A673 (cell line): ENCODE measurements around the gene CASP9. TPM values are rescaled to one million over a fixed set of nuclear protein-coding genes. Genes with fewer than 3 reads are reported as not detected.

Experiments used
- Bru-seq: library from RNA; stranded (reverse); fragments of 400-500 nt; gene quantifications from one replicate; lab custom pipeline; 2021; lab: Mats Ljungman, UMichigan
- BruChase-seq, 2 experiments: library from RNA; stranded (reverse); fragments of 400-500 nt; gene quantifications; one replicate each; lab custom pipeline; 2021; lab: Mats Ljungman, UMichigan
- BruUV-seq: library from RNA; stranded (reverse); fragments of 400-500 nt; replicated peaks from 2 replicates; lab custom pipeline; 2021; lab: Mats Ljungman, UMichigan
- CTCF ChIA-PET: fragments of 300-600 bp; sonication (Branson Sonifier 250); formaldehyde crosslinking; loops from one replicate; lab custom pipeline; 2022; ENCODE audit warnings: antibody characterized with exemption; lab: Charles Lee
- POLR2A ChIA-PET: fragments of 300-600 bp; sonication (Branson Sonifier 250); formaldehyde crosslinking; loops from one replicate; lab custom pipeline; 2022; ENCODE audit warnings: antibody characterized with exemption; ENCODE audit not compliant: low non-redundant PET; lab: Charles Lee
- DNase-seq: peaks from one replicate; pipeline ENCODE4 v3.0.0-alpha.2; 2015; ENCODE audit warnings: low spot score
- H3K27ac ChIP-seq: fragments of 200-600 bp; sonication (generic); 2 replicates; pipeline ENCODE4 v1.5.1; 2016; ENCODE audit warnings: mixed run types, low read depth, mild to moderate bottlenecking, mixed read lengths, antibody characterized with exemption, low read length; ENCODE audit not compliant: poor library complexity, severe bottlenecking
- H3K27me3 ChIP-seq: fragments of 200-600 bp; sonication (generic); replicated peaks from 2 replicates; pipeline ENCODE4 v1.6.1; 2017; ENCODE audit warnings: mixed run types, low read depth, mild to moderate bottlenecking, mixed read lengths, antibody characterized with exemption, low read length; ENCODE audit not compliant: insufficient read depth, poor library complexity
- H3K36me3 ChIP-seq: fragments of 200-600 bp; sonication (generic); 2 replicates; pipeline ENCODE4 v1.6.1; 2016; ENCODE audit warnings: mixed run types, mild to moderate bottlenecking, mixed read lengths, antibody characterized with exemption, low read length; ENCODE audit not compliant: insufficient read depth, poor library complexity, severe bottlenecking
- H3K4me1 ChIP-seq: fragments of 200-600 bp; sonication (generic); 2 replicates; pipeline ENCODE4 v1.6.1; 2017; ENCODE audit warnings: mixed run types, mild to moderate bottlenecking, mixed read lengths, antibody characterized with exemption, low read length; ENCODE audit not compliant: insufficient read depth, poor library complexity, severe bottlenecking
- H3K4me3 ChIP-seq: fragments of 200-600 bp; sonication (generic); 2 replicates; pipeline ENCODE4 v1.5.1; 2016; ENCODE audit warnings: low read depth, mixed run types, mild to moderate bottlenecking, mixed read lengths, low read length; ENCODE audit not compliant: poor library complexity, severe bottlenecking
- H3K9me3 ChIP-seq: fragments of 200-600 bp; sonication (generic); 2 replicates; pipeline ENCODE4 v1.6.1; 2016; ENCODE audit warnings: mixed run types, low read depth, mild to moderate bottlenecking, mixed read lengths, antibody characterized with exemption, low read length; ENCODE audit not compliant: poor library complexity, severe bottlenecking
- EZH2 ChIP-seq: fragments of 200-600 bp; sonication (generic); IDR thresholded peaks from 2 replicates; pipeline ENCODE4 v1.6.1; 2017; ENCODE audit warnings: borderline replicate concordance, low read depth, mild to moderate bottlenecking, mixed read lengths, antibody characterized with exemption, low read length; ENCODE audit not compliant: poor library complexity, severe bottlenecking
- intact Hi-C: fragments of 100-400 bp; cut with micrococcal nuclease; formaldehyde crosslinking; loops from one replicate; pipeline ENCODE4 v1.10.0; 2022; ENCODE audit not compliant: unreplicated experiment
- long read RNA-seq: library from polyadenylated mRNA; stranded (forward); transcript quantifications from one replicate; pipeline ENCODE4 v2.0.0, GENCODE V29; 2022
- total RNA-seq: library from RNA; stranded (reverse); gene quantifications from 2 replicates; pipeline ENCODE4 v1.2.3, GENCODE V29; 2021
- TF ChIP-seq, protein P1 (sequence below): fragments of 300-800, 200-600 bp; sonication (generic); conservative IDR thresholded peaks from 2 replicates; pipeline ENCODE4 v1.5.1; 2017; ENCODE audit warnings: low read depth, mild to moderate bottlenecking, antibody characterized with exemption, low read length, moderate library complexity, mixed read lengths

Gene CASP9
- total RNA-seq: 7.0 and 8.9 TPM in 2 replicates
- Bru-seq, nascent RNA: percentile 42 among the genes with signal in this experiment
- percentile 45 among the genes with signal in this experiment for BruChase-seq, experiment 1, labeled RNA remaining after a 2-hour chase
- BruChase-seq, experiment 2, labeled RNA remaining after a 6-hour chase: percentile 43 among the genes with signal in this experiment
- long read RNA-seq, transcript CASP9-201 (9 exons, 2,019 nt): major isoform, 18 of 23 reads
- long read RNA-seq, partial matches to known transcripts: 0 of 23 reads
- long read RNA-seq, other reads (novel, unspliced or antisense): 4 of 23 reads

DNA sequence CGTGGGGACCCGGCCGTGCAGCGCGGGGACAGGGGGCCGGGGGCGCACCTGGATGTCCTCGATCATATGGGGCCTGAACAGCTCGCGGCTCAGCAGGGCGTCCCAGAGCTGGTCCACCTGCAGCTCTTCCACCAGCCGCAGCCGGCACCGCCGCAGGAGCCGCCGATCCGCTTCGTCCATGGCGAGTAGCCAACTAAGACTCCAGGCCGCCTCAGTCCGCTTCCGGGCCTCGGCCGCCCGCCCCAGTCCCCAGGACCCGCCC, at the start of gene CASP9:
Gene CASP9, minus strand, starts transcription at position 195 of the 262 bp plus-strand sequence. Its CDS starts 15 bp downstream, at position 180.
- Histone ChIP-seq H3K4me3 (peak within 1 kb of the TSS; percentile 93), H3K27ac (peak within 1 kb of the TSS; percentile 98), H3K4me1 (peaks cover 14% of the 10 kb centered on the region), H3K9me3 (no peaks in the 10 kb centered on the region), H3K36me3 (no peaks in the 10 kb centered on the region), H3K27me3 (no peaks in the 10 kb centered on the region)
- DNase-seq: no peak
- intact Hi-C loops: no loop called here
- TF ChIP-seq, protein P1, sequence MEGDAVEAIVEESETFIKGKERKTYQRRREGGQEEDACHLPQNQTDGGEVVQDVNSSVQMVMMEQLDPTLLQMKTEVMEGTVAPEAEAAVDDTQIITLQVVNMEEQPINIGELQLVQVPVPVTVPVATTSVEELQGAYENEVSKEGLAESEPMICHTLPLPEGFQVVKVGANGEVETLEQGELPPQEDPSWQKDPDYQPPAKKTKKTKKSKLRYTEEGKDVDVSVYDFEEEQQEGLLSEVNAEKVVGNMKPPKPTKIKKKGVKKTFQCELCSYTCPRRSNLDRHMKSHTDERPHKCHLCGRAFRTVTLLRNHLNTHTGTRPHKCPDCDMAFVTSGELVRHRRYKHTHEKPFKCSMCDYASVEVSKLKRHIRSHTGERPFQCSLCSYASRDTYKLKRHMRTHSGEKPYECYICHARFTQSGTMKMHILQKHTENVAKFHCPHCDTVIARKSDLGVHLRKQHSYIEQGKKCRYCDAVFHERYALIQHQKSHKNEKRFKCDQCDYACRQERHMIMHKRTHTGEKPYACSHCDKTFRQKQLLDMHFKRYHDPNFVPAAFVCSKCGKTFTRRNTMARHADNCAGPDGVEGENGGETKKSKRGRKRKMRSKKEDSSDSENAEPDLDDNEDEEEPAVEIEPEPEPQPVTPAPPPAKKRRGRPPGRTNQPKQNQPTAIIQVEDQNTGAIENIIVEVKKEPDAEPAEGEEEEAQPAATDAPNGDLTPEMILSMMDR: no peak
- TF ChIP-seq EZH2: no peak
- BruUV-seq: no TSS peak
- CTCF ChIA-PET: no interaction called here
- POLR2A ChIA-PET: no interaction called here

GRCh38 chr1:15573477-15573876, 49.5 kb upstream of the CASP9 start:
- POLR2A ChIA-PET: no interaction called here
- BruUV-seq: no TSS peak
- CTCF ChIA-PET: no interaction called here
- Histone ChIP-seq H3K27me3 (no peaks in the 10 kb centered on the region), H3K27ac (no peak overlapping the region), H3K4me3 (no peak overlapping the region), H3K4me1 (no peaks in the 10 kb centered on the region), H3K9me3 (no peaks in the 10 kb centered on the region), H3K36me3 (peaks cover 2% of the 10 kb centered on the region)
- intact Hi-C loops: no loop called here
- no peak for DNase-seq
- no peak for TF ChIP-seq EZH2
- TF ChIP-seq, protein P1: no peak

DNA sequence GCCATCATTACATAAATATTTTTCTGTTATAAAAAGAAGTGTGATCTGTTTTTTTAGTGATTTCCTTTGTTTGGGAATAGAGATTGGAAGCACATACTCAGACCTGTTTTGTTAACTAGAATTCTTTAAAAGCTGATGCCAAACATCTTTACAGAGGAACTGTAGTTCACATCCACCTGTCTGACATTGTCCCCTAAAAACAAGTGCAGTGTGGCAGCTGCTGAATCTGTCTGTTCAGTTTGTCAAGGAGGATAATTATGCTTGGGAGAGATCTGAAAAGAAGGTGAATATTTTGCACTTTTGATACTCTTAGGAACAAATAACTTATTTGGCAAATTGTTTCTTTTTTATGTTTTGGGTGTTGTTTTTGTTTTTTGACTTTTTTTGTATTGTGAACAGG, 47.3 kb upstream of the CASP9 start:
- no peak for DNase-seq
- ChIA-PET POLR2A (interaction anchor here (0.6 kb wide), 1 partner anchor 25 kb away, joined by 4 read pairs; no protein-coding TSS in a partner anchor), CTCF (no interaction called here)
- no peak overlapping the region for H3K27ac ChIP-seq
- no peaks in the 10 kb centered on the region for H3K4me1 ChIP-seq
- H3K4me3 ChIP-seq: no peak overlapping the region
- no TSS peak for BruUV-seq
- intact Hi-C loops: no loop called here
- TF ChIP-seq, protein P1: no peak
- TF ChIP-seq EZH2: no peak
- no peaks in the 10 kb centered on the region for H3K27me3 ChIP-seq
- peaks cover 20% of the 10 kb centered on the region for H3K36me3 ChIP-seq
- no peaks in the 10 kb centered on the region for H3K9me3 ChIP-seq
